Heart right ventricle (tissue), 16 donors: ENCODE results near the gene ZNF652. TPM values are rescaled to one million over a fixed set of nuclear protein-coding genes. Genes with fewer than 3 reads are reported as not detected.

Experiments
- ATAC-seq, 8 donors: fragments of 200-7000 bp; cut with Tn5 transposase; one replicate each; pipeline ENCODE4 v1.9.1; 2020; ENCODE audit warnings: mild to moderate bottlenecking in 8 of 8, moderate library complexity in 8 of 8, moderate number of reproducible peaks in 1 of 8
- DNase-seq, 2 donors: peaks; one replicate each; pipeline ENCODE4 v3.0.0-alpha.2; 2020
- H3K27ac ChIP-seq, 10 donors: fragments of 200-600 bp; sonication (generic) in 2 of 10; one replicate each; pipeline versions ENCODE4 v1.5.0 to v1.8.0; 2020 to 2022; ENCODE audit warnings: mild to moderate bottlenecking in 3 of 10
- H3K27me3 ChIP-seq, 7 donors: fragments of 200-600 bp; one replicate each; pipeline ENCODE4 v1.8.0; 2021 to 2022; ENCODE audit warnings: mild to moderate bottlenecking in 2 of 7
- H3K36me3 ChIP-seq, 9 donors: fragments of 200-600 bp; sonication (generic) in 1 of 9; one replicate each; pipeline versions ENCODE4 v1.5.0 to v1.8.0; 2020 to 2022; ENCODE audit warnings: mild to moderate bottlenecking in 2 of 9
- H3K4me1 ChIP-seq, 9 donors: fragments of 200-600 bp; sonication (generic) in 1 of 9; one replicate each; pipeline versions ENCODE4 v1.5.0 to v1.8.0; 2020 to 2022; ENCODE audit warnings: mild to moderate bottlenecking in 4 of 9
- H3K4me3 ChIP-seq, 10 donors: fragments of 200-600 bp; sonication (generic) in 2 of 10; one replicate each; pipeline versions ENCODE4 v1.5.0 to v1.8.0; 2020 to 2022; ENCODE audit warnings: mild to moderate bottlenecking in 7 of 10, moderate library complexity in 2 of 10
- H3K9me3 ChIP-seq, 11 donors: fragments of 200-600 bp in 10 of 11; sonication (generic) in 2 of 11; one replicate each; pipeline versions ENCODE4 v1.5.0 to v1.8.0; 2013 to 2022; ENCODE audit warnings: mild to moderate bottlenecking in 2 of 11, control low read depth in 1 of 11, moderate library complexity in 1 of 11
- CTCF ChIP-seq, 9 donors: fragments of 200-600 bp; sonication (generic) in 2 of 9; IDR thresholded peaks; one replicate each; pipeline versions ENCODE4 v1.5.0 to v1.8.0; 2021 to 2022; ENCODE audit warnings: antibody characterized with exemption in 9 of 9, mild to moderate bottlenecking in 5 of 9, moderate library complexity in 1 of 9
- WGBS, 2 donors: extraction: QIAGEN DNeasy Blood & Tissue Kit; methylation state at CpG; one replicate each; pipeline ENCODE4 v1.1.7; 2013; ENCODE audit warnings: inconsistent platforms in 1 of 2; 5-methylcytosine and 5-hydroxymethylcytosine counted together
- intact Hi-C, 10 donors: fragments of 100-400 bp; cut with DNase I; formaldehyde crosslinking; loops; one replicate each; pipeline versions ENCODE4 v1.11.1 to v1.14.2; 2022
- polyA plus RNA-seq, 2 donors: library from polyadenylated mRNA; stranded (reverse); fragments of 200-250 nt; gene quantifications; one replicate each; pipeline ENCODE4 v1.2.3, GENCODE V29; 2013
- total RNA-seq, 10 donors: library from RNA; stranded (reverse); fragmentation: NEBNext Ultra II Directional in 3 of 10; extraction: Animal tissue kit (Norgen Biotek cat#: 25700) in 3 of 10; gene quantifications; one replicate each; pipeline versions ENCODE4 v1.2.1 to v1.2.4, GENCODE V29; 2021 to 2023
- donor health status: Arrhythmogenic right ventricular cardiomyopathy.
- donor health status: ischemic (EF 13 %, LVEDD 7.1; RV severe dilation, severe dysfunction).
- donor health status: healthy with polysubstance abuse.
- donor health status: DM: no; HTN: yes; CAD: no.
- donor health status: DM: no; HTN: no; CAD: no.
- donor health status: ischemic (EF 25% LVEDD 6.9; RV normal size, moderate dysfunction).
- donor health status: ischemic (EF 25% LVEDD 5.7; RV mildly dilated, moderate dysfunction).
- donor health status: healthy.
- donor health status: DM: yes; HTN: yes; CAD: no.
- donor health status: Ischemic cardiomyopathy.
- donor health status: ischemic (EF 35%, LVEDD 5.7; RV mildly dilated, moderate dysfunction).
- donor health status: nonischemic (EF 11% LVEDD 7.7; RV severe dilation, severe dysfunction).
- donor health status: DM: yes; HTN: yes; CAD: no.
- donor health status: PGD.
- donor health status: ischemic (EF 29% LVEDD 5.4; RV normal size, mild dysfunction).
- donor health status: nonischemic (EF 23%, LVEDD 6.1; RV moderate dilation, normal function).

Gene ZNF652
- total and polyA plus RNA-seq, 12 donors = 5.2 to 35.6 (median 19.6) TPM

- 68 to 74% methylated on average over 3 of the region's 3 CpGs for WGBS, 2 donors
- H3K27ac ChIP-seq = no peak overlapping the region
- intact Hi-C loops = loop anchor here in 6 of 10 donors (10.0 kb wide), 2 partner anchors 52 to 242 kb away; partner anchors contain the start of gene ZNF652 (in 1 of the 6)
- no peak for TF ChIP-seq CTCF (IDR thresholded peaks at IDR 0.05)
- H3K4me1 ChIP-seq = peaks cover 0 to 23% (median 6%) of the 10 kb centered on the region in 9 donors
- H3K36me3 ChIP-seq = peaks cover 0 to 55% (median 7%) of the 10 kb centered on the region in 9 donors
- no peak for DNase-seq
- no peaks in the 10 kb centered on the region for H3K27me3 ChIP-seq
- H3K4me3 ChIP-seq = no peak overlapping the region
- ATAC-seq = no peak
- H3K9me3 ChIP-seq = no peaks in the 10 kb centered on the region
These were observed 49.3 kb downstream of the ZNF652 start for GRCh38 chr17:49312722-49313121.

GRCh38 chr17:49299996-49300395, 62.1 kb downstream of the ZNF652 start:
- no peak for TF ChIP-seq CTCF (IDR thresholded peaks at IDR 0.05)
- ATAC-seq = no peak
- WGBS, 2 donors = 95 to 98% methylated on average over 3 of the region's 3 CpGs

GRCh38 chr17:49298371-49298976, 63.6 kb downstream of the ZNF652 start:
- no peak overlapping the region for H3K4me3 ChIP-seq
- no peak for TF ChIP-seq CTCF (IDR thresholded peaks at IDR 0.05)
- no peaks in the 10 kb centered on the region for H3K9me3 ChIP-seq
- H3K4me1 ChIP-seq = no peaks in the 10 kb centered on the region
- intact Hi-C loops = loop anchor here in 1 of 10 donors (10.0 kb wide), 1 partner anchor 74 kb away; no protein-coding TSS in a partner anchor
- peaks cover 0 to 86% (median 11%) of the 10 kb centered on the region in 9 donors for H3K36me3 ChIP-seq
- H3K27ac ChIP-seq = no peak overlapping the region
- 93 to 94% methylated on average over 13 of the region's 13 CpGs for WGBS, 2 donors
- ATAC-seq (no peak), DNase-seq (no peak)
- no peaks in the 10 kb centered on the region for H3K27me3 ChIP-seq

More at GRCh38 chr17:49299996-49300395, 62.1 kb downstream of the ZNF652 start:
- Histone ChIP-seq H3K27ac (no peak overlapping the region), H3K9me3 (no peaks in the 10 kb centered on the region), H3K4me1 (no peaks in the 10 kb centered on the region), H3K4me3 (no peak overlapping the region), H3K36me3 (peaks cover 0 to 89% (median 11%) of the 10 kb centered on the region in 9 donors), H3K27me3 (no peaks in the 10 kb centered on the region)
- intact Hi-C loops = loop anchor here in 1 of 10 donors (10.0 kb wide), 1 partner anchor 75 kb away; no protein-coding TSS in a partner anchor
- no peak for DNase-seq

GRCh38 chr17:49297141-49297540, 64.9 kb downstream of the ZNF652 start:
- Histone ChIP-seq H3K9me3 (no peaks in the 10 kb centered on the region), H3K27me3 (no peaks in the 10 kb centered on the region), H3K36me3 (peaks cover 0 to 84% (median 11%) of the 10 kb centered on the region in 9 donors), H3K4me1 (no peaks in the 10 kb centered on the region), H3K4me3 (no peak overlapping the region), H3K27ac (no peak overlapping the region)
- DNase-seq = no peak
- 81 to 83% methylated on average over 3 of the region's 3 CpGs for WGBS, 2 donors
- intact Hi-C loops = loop anchor here in 1 of 10 donors (10.0 kb wide), 1 partner anchor 72 kb away; no protein-coding TSS in a partner anchor
- TF ChIP-seq CTCF (IDR thresholded peaks at IDR 0.05) = no peak
- ATAC-seq = no peak
